SK-N-SH treated with all-trans-retinoic acid at 6 μM for 48 hours (cell line): ENCODE data around the gene CLCN1.

Experiments used
- ATAC-seq: fragments of 200-7000 bp; cut with Tn5 transposase; 3 replicates; pipeline ENCODE4 v1.9.1; 2020; ENCODE audit warnings: mild to moderate bottlenecking, moderate library complexity
- ARNTL ChIP-seq: fragments of 450-650 bp; formaldehyde crosslinking; IDR thresholded peaks from 2 replicates; pipeline ENCODE4 v1.5.0; 2020; ENCODE audit warnings: low read depth, mild to moderate bottlenecking, moderate library complexity, borderline replicate concordance
- CSDC2 ChIP-seq: fragments of 250-450 bp; sonication (Bioruptor Pico); IDR thresholded peaks from 2 replicates; pipeline ENCODE4 v1.5.0; 2020; ENCODE audit warnings: mild to moderate bottlenecking, moderate library complexity
- CSRNP3 ChIP-seq: fragments of 250-450 bp; sonication (Bioruptor Pico); IDR thresholded peaks from 2 replicates; pipeline ENCODE4 v1.5.1; 2021; ENCODE audit warnings: mild to moderate bottlenecking, moderate library complexity
- GLIS3 ChIP-seq: fragments of 250-450 bp; sonication (Bioruptor Pico); IDR thresholded peaks from 2 replicates; pipeline ENCODE4 v1.5.0; 2020; ENCODE audit warnings: mild to moderate bottlenecking, moderate library complexity
- POU6F1 ChIP-seq: fragments of 250-450 bp; sonication (Bioruptor Pico); IDR thresholded peaks from 2 replicates; pipeline ENCODE4 v1.8.0; 2021; ENCODE audit warnings: low read depth, mild to moderate bottlenecking, moderate library complexity, borderline replicate concordance
- PPARA ChIP-seq: fragments of 250-450 bp; sonication (Bioruptor Pico); IDR thresholded peaks from 2 replicates; pipeline ENCODE4 v1.5.0; 2020; ENCODE audit warnings: mild to moderate bottlenecking, borderline replicate concordance
- RARB ChIP-seq: fragments of 250-450 bp; sonication (Bioruptor Pico); IDR thresholded peaks from 2 replicates; pipeline ENCODE4 v1.8.0; 2021; ENCODE audit warnings: mild to moderate bottlenecking, moderate library complexity
- SNAI2 ChIP-seq: fragments of 250-450 bp; sonication (Bioruptor Pico); IDR thresholded peaks from 2 replicates; pipeline ENCODE4 v1.5.0; 2020; ENCODE audit warnings: mild to moderate bottlenecking, moderate library complexity
- TCF4 ChIP-seq: fragments of 250-450 bp; sonication (Bioruptor Pico); IDR thresholded peaks from 2 replicates; pipeline ENCODE4 v1.8.0; 2021; ENCODE audit warnings: mild to moderate bottlenecking, moderate library complexity, borderline replicate concordance
- TOX ChIP-seq: fragments of 250-450 bp; sonication (Bioruptor Pico); IDR thresholded peaks from 2 replicates; pipeline ENCODE4 v1.8.0; 2021; ENCODE audit warnings: mild to moderate bottlenecking, moderate library complexity, borderline replicate concordance
- ZC3H10 ChIP-seq: fragments of 250-450 bp; sonication (Bioruptor Pico); IDR thresholded peaks from 2 replicates; pipeline ENCODE4 v1.5.1; 2021; ENCODE audit warnings: mild to moderate bottlenecking, moderate library complexity
- ZFP3 ChIP-seq: fragments of 250-450 bp; sonication (Bioruptor Pico); IDR thresholded peaks from 2 replicates; pipeline ENCODE4 v1.5.0; 2020; ENCODE audit warnings: mild to moderate bottlenecking, moderate library complexity
- ZNF70 ChIP-seq: fragments of 450-650 bp; formaldehyde crosslinking; IDR thresholded peaks from 2 replicates; pipeline ENCODE4 v1.5.0; 2020; ENCODE audit warnings: mild to moderate bottlenecking, moderate library complexity
- ZNF8 ChIP-seq: fragments of 450-650 bp; formaldehyde crosslinking; IDR thresholded peaks from 2 replicates; pipeline ENCODE4 v1.5.0; 2020; ENCODE audit warnings: mild to moderate bottlenecking, moderate library complexity
- TF ChIP-seq, protein P1 (sequence below): fragments of 250-450 bp; sonication (Bioruptor Pico); IDR thresholded peaks from 2 replicates; pipeline ENCODE4 v1.8.0; 2020; ENCODE audit warnings: mild to moderate bottlenecking, moderate library complexity, borderline replicate concordance
- TF ChIP-seq, protein P2 (sequence below): fragments of 250-450 bp; sonication (Bioruptor Pico); IDR thresholded peaks from 2 replicates; pipeline ENCODE4 v1.5.0; 2020; ENCODE audit warnings: mild to moderate bottlenecking, moderate library complexity
- TF ChIP-seq, protein P3 (sequence below): fragments of 250-450 bp; sonication (Bioruptor Pico); IDR thresholded peaks from 2 replicates; pipeline ENCODE4 v1.5.1; 2020; ENCODE audit warnings: low read depth, mild to moderate bottlenecking, moderate library complexity

CLCN1 gene

GRCh38 chr7:143394068-143394467, 78.2 kb downstream of the CLCN1 start:
- peak; percentile 0 for ATAC-seq
- peak; percentile 89 for TF ChIP-seq ZC3H10
- no peak for TF ChIP-seq TCF4 (CRISPR knock-in tag)
- no peak for TF ChIP-seq PPARA (CRISPR knock-in tag)
- 0 out of 2 replicates have a peak, but pooled peaks have one; percentile 81 for TF ChIP-seq RARB (CRISPR knock-in tag)
- TF ChIP-seq GLIS3 (CRISPR knock-in tag) = peak; percentile 82; the same call in 1 of the 2 replicates
- TF ChIP-seq TOX (CRISPR knock-in tag) = peak; percentile 79; the same call in 1 of the 2 replicates
- TF ChIP-seq, protein P1, sequence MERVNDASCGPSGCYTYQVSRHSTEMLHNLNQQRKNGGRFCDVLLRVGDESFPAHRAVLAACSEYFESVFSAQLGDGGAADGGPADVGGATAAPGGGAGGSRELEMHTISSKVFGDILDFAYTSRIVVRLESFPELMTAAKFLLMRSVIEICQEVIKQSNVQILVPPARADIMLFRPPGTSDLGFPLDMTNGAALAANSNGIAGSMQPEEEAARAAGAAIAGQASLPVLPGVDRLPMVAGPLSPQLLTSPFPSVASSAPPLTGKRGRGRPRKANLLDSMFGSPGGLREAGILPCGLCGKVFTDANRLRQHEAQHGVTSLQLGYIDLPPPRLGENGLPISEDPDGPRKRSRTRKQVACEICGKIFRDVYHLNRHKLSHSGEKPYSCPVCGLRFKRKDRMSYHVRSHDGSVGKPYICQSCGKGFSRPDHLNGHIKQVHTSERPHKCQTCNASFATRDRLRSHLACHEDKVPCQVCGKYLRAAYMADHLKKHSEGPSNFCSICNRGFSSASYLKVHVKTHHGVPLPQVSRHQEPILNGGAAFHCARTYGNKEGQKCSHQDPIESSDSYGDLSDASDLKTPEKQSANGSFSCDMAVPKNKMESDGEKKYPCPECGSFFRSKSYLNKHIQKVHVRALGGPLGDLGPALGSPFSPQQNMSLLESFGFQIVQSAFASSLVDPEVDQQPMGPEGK (CRISPR knock-in tag) = peak; percentile 49

DNA sequence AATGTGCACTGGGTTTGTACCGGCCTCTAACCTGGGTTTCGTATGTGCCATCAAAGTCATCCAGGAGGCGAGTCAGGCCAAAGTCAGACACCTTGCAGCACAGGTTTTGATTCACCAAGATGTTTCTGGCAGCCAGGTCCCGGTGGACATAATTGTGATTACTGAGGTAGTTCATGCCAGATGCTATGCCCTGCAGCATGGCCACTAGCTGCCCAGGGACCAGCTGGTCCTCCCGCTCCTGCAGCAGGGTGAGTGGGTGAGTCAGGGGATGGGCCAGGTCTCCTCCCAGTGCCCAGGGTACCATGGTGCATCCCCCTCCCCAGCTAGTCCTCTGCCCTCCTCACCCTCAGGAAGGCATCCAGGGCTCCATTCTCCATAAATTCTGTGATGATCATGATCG, 78.9 kb downstream of the CLCN1 start:
- peak; percentile 3 for ATAC-seq
- TF ChIP-seq CSDC2 (CRISPR knock-in tag) = no peak
- no peak for TF ChIP-seq CSRNP3 (CRISPR knock-in tag)
- TF ChIP-seq, protein P1 (CRISPR knock-in tag) = no peak; the same call in 1 of the 2 replicates
- no peak for TF ChIP-seq SNAI2 (CRISPR knock-in tag)
- TF ChIP-seq ZFP3 = no peak
- no peak for TF ChIP-seq ARNTL (CRISPR knock-in tag)
- no peak for TF ChIP-seq POU6F1 (CRISPR knock-in tag)
- no peak; the same call in 1 of the 2 replicates for TF ChIP-seq TOX (CRISPR knock-in tag)
- no peak for TF ChIP-seq RARB (CRISPR knock-in tag)
- no peak for TF ChIP-seq ZNF70
- no peak for TF ChIP-seq ZNF8 (CRISPR knock-in tag)
- no peak for TF ChIP-seq PPARA (CRISPR knock-in tag)
- TF ChIP-seq, protein P2, sequence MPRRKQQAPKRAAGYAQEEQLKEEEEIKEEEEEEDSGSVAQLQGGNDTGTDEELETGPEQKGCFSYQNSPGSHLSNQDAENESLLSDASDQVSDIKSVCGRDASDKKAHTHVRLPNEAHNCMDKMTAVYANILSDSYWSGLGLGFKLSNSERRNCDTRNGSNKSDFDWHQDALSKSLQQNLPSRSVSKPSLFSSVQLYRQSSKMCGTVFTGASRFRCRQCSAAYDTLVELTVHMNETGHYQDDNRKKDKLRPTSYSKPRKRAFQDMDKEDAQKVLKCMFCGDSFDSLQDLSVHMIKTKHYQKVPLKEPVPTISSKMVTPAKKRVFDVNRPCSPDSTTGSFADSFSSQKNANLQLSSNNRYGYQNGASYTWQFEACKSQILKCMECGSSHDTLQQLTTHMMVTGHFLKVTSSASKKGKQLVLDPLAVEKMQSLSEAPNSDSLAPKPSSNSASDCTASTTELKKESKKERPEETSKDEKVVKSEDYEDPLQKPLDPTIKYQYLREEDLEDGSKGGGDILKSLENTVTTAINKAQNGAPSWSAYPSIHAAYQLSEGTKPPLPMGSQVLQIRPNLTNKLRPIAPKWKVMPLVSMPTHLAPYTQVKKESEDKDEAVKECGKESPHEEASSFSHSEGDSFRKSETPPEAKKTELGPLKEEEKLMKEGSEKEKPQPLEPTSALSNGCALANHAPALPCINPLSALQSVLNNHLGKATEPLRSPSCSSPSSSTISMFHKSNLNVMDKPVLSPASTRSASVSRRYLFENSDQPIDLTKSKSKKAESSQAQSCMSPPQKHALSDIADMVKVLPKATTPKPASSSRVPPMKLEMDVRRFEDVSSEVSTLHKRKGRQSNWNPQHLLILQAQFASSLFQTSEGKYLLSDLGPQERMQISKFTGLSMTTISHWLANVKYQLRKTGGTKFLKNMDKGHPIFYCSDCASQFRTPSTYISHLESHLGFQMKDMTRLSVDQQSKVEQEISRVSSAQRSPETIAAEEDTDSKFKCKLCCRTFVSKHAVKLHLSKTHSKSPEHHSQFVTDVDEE (CRISPR knock-in tag) = no peak

DNA sequence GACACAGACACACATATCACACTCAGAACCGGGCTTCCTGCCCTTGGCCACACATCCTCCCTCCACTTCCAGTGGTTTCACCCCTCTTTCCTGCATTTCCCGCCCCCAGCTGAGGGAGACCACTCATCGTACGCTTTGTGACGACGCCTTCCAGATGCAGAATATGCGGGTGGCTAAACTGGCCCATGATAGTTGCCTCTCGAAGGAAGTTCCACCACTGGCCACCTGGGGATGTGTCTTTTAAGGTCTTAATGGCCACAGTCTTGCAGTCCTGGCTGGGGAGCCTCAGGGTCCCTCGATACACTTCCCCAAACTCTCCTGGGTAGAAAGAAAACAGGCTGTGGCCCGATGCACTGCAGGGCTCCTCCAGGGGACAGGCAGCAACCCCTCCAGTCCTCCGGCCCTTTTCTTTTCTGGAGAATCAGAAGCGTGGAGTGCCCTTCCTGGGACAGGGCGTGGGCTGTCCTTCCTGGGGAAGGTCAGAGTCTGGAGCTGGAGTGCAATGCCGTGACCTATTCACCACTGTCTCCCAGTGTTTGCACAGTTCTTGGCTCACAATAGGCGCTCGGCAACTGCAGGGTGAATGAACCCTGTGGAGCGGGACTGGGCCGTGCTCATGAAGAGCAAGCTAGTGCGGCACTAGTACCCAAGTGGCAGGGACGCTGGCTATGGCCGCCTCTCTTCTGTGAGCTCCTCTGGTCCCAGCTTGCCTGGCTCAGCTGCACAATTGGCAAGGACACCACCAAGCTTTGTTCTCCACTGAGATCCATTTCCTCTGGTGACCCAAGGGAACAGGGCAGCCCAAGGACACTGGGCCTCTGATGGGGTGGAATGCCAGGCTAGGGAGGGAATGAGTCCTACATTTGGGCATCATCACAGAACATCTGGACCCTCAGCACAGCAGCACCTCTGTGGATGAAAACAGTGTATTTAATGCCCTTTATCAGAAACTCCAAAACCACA, 79.6 kb downstream of the CLCN1 start:
- TF ChIP-seq ZFP3 (no peak), RARB (CRISPR knock-in tag) (peak; percentile 19; the same call in 1 of the 2 replicates), POU6F1 (CRISPR knock-in tag) (no peak)
- TF ChIP-seq, protein P3, sequence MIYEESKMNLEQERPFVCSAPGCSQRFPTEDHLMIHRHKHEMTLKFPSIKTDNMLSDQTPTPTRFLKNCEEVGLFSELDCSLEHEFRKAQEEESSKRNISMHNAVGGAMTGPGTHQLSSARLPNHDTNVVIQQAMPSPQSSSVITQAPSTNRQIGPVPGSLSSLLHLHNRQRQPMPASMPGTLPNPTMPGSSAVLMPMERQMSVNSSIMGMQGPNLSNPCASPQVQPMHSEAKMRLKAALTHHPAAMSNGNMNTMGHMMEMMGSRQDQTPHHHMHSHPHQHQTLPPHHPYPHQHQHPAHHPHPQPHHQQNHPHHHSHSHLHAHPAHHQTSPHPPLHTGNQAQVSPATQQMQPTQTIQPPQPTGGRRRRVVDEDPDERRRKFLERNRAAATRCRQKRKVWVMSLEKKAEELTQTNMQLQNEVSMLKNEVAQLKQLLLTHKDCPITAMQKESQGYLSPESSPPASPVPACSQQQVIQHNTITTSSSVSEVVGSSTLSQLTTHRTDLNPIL = no peak
- ATAC-seq = peak; percentile 9
